WERI-Rb-1 (cell line): ENCODE results near the gene BMP8B.

Experiments used
- DNase-seq: peaks from one replicate; pipeline ENCODE4 v3.0.0-alpha.2; 2020
- H3K27ac ChIP-seq: fragments of 250-450 bp; sonication (Bioruptor Pico); 2 replicates; pipeline ENCODE4 v1.5.1; 2020; ENCODE audit warnings: mild to moderate bottlenecking, moderate library complexity
- H3K27me3 ChIP-seq: fragments of 250-450 bp; sonication (Bioruptor Pico); 2 replicates; pipeline ENCODE4 v1.5.1; 2021; ENCODE audit warnings: mild to moderate bottlenecking, low read depth, moderate library complexity; ENCODE audit not compliant: insufficient read depth, severe bottlenecking
- H3K36me3 ChIP-seq: fragments of 250-450 bp; sonication (Bioruptor Pico); 2 replicates; pipeline ENCODE4 v1.5.1; 2020; ENCODE audit warnings: mild to moderate bottlenecking, moderate library complexity
- H3K4me3 ChIP-seq: 2 replicates; pipeline ENCODE4 v1.5.1; 2011; ENCODE audit warnings: low read depth, mild to moderate bottlenecking, control low read depth, low read length
- H3K9me3 ChIP-seq: fragments of 250-450 bp; sonication (Bioruptor Pico); 2 replicates; pipeline ENCODE4 v1.5.1; 2021; ENCODE audit warnings: mild to moderate bottlenecking, moderate library complexity; ENCODE audit not compliant: severe bottlenecking
- CTCF ChIP-seq: IDR thresholded peaks from 2 replicates; pipeline ENCODE4 v1.5.1; 2011; ENCODE audit warnings: low read depth, mild to moderate bottlenecking, control low read depth, inconsistent platforms, low read length

Gene BMP8B

GRCh38 chr1:39753132-39754025, 35.3 kb downstream of the BMP8B start:
- Histone ChIP-seq H3K36me3 (peaks cover 89% of the 10 kb centered on the region), H3K27me3 (no peaks in the 10 kb centered on the region), H3K9me3 (no peaks in the 10 kb centered on the region), H3K27ac (no peak overlapping the region), H3K4me3 (no peak overlapping the region)
- no peak for DNase-seq
- TF ChIP-seq CTCF = no peak

- Histone ChIP-seq H3K9me3 (no peaks in the 10 kb centered on the region), H3K27me3 (no peaks in the 10 kb centered on the region), H3K27ac (no peak overlapping the region), H3K36me3 (peaks cover 89% of the 10 kb centered on the region), H3K4me3 (no peak overlapping the region)
- no peak for DNase-seq
- no peak for TF ChIP-seq CTCF
Measured at GRCh38 chr1:39752703-39753102, 36.0 kb downstream of the BMP8B start.

- peaks cover 87% of the 10 kb centered on the region for H3K36me3 ChIP-seq
- no peak overlapping the region for H3K27ac ChIP-seq
- H3K9me3 ChIP-seq = no peaks in the 10 kb centered on the region
- no peak for TF ChIP-seq CTCF
- no peak overlapping the region for H3K4me3 ChIP-seq
- no peaks in the 10 kb centered on the region for H3K27me3 ChIP-seq
- DNase-seq = no peak
Measured at GRCh38 chr1:39751595-39751994, 37.1 kb downstream of the BMP8B start.

GRCh38 chr1:39745016-39745670, 43.5 kb downstream of the BMP8B start:
- Histone ChIP-seq H3K36me3 (peaks cover 73% of the 10 kb centered on the region), H3K4me3 (no peak overlapping the region)
- TF ChIP-seq CTCF = no peak

GRCh38 chr1:39738622-39739366, 49.9 kb downstream of the BMP8B start, which contains the start of gene PPIE:
Gene PPIE (plus strand): TSS chr1:39738882. CDS start chr1:39738901, 19 bp downstream.
- TF ChIP-seq CTCF = no peak
- Histone ChIP-seq H3K27ac (peak within 1 kb of the TSS; percentile 79), H3K36me3 (peaks cover 24% of the 10 kb centered on the region), H3K27me3 (no peaks in the 10 kb centered on the region), H3K9me3 (peaks cover 7% of the 10 kb centered on the region), H3K4me3 (peak within 1 kb of the TSS; percentile 95)
- peak; percentile 94 for DNase-seq

More at GRCh38 chr1:39745016-39745670, 43.5 kb downstream of the BMP8B start:
- DNase-seq = no peak
- no peaks in the 10 kb centered on the region for H3K27me3 ChIP-seq
- no peaks in the 10 kb centered on the region for H3K9me3 ChIP-seq
- H3K27ac ChIP-seq = no peak overlapping the region
